CD14-positive monocyte (primary cell): Measurements from ENCODE around the gene DEGS2. TPM values are rescaled to one million over a fixed set of nuclear protein-coding genes. Genes with fewer than 3 reads are reported as not detected.

Experiments used
- DNase-seq, 3 donors: peaks; one replicate each; pipeline ENCODE4 v3.0.0-alpha.2; 2011 to 2022
- H2AFZ ChIP-seq: 2 replicates; pipeline ENCODE4 v1.6.0; 2012; ENCODE audit warnings: mild to moderate bottlenecking, low read depth, low read length, inconsistent platforms; ENCODE audit not compliant: insufficient read depth, poor library complexity, severe bottlenecking
- H3K27ac ChIP-seq, 2 donors: 1 replicate in 1 of 2; 2 replicates in 1 of 2; pipeline ENCODE4 v1.5.1; 2012 to 2013; ENCODE audit warnings: low read length in 2 of 2, control low read depth in 1 of 2, inconsistent platforms in 1 of 2, low read depth in 1 of 2, mild to moderate bottlenecking in 1 of 2
- H3K27me3 ChIP-seq, 2 donors: one replicate each; pipeline versions ENCODE4 v1.6.0 to v1.6.1; 2011 to 2013; ENCODE audit warnings: low read length in 2 of 2; ENCODE audit not compliant: control insufficient read depth in 2 of 2, insufficient read depth in 2 of 2
- H3K36me3 ChIP-seq, 2 donors: replicated peaks in 1 of 2; 1 replicate in 1 of 2; 2 replicates in 1 of 2; pipeline versions ENCODE4 v1.5.1 to v1.6.1; 2012 to 2013; ENCODE audit warnings: low read length in 2 of 2, control low read depth in 1 of 2, inconsistent platforms in 1 of 2, mild to moderate bottlenecking in 1 of 2; ENCODE audit not compliant: insufficient read depth in 2 of 2, control insufficient read depth in 1 of 2
- H3K4me1 ChIP-seq, 2 donors: 1 replicate in 1 of 2; 2 replicates in 1 of 2; pipeline versions ENCODE4 v1.5.1 to v1.6.1; 2012 to 2013; ENCODE audit warnings: low read length in 2 of 2, control low read depth in 1 of 2, inconsistent platforms in 1 of 2, mild to moderate bottlenecking in 1 of 2, moderate library complexity in 1 of 2; ENCODE audit not compliant: insufficient read depth in 2 of 2, control insufficient read depth in 1 of 2
- H3K4me2 ChIP-seq: replicated peaks from 2 replicates; pipeline ENCODE3; 2012; ENCODE audit warnings: low read length, moderate library complexity, mild to moderate bottlenecking; ENCODE audit not compliant: poor library complexity, severe bottlenecking; ENCODE audit errors: extremely low read depth
- H3K4me3 ChIP-seq, 3 experiments: fragments of 200-600 bp in 1 of 3; sonication (generic) in 1 of 3; replicated peaks in 1 of 3; 1 replicate in 2 of 3; 2 replicates in 1 of 3; pipeline ENCODE4 v1.5.1; 2011 to 2013; ENCODE audit warnings: low read length in 3 of 3, mild to moderate bottlenecking in 3 of 3, control low read depth in 2 of 3, low read depth in 2 of 3, inconsistent platforms in 1 of 3, moderate library complexity in 1 of 3
- H3K79me2 ChIP-seq: 2 replicates; pipeline ENCODE4 v1.6.0; 2012; ENCODE audit warnings: mild to moderate bottlenecking, control low read depth, inconsistent platforms, low read length, moderate library complexity; ENCODE audit not compliant: insufficient read depth
- H3K9ac ChIP-seq: 2 replicates; pipeline ENCODE4 v1.6.0; 2017; ENCODE audit warnings: low read length, mild to moderate bottlenecking; ENCODE audit not compliant: insufficient read depth, poor library complexity, severe bottlenecking
- H3K9me3 ChIP-seq, 2 donors: replicated peaks in 1 of 2; 1 replicate in 1 of 2; 2 replicates in 1 of 2; pipeline versions ENCODE4 v1.5.1 to v1.6.1; 2012 to 2013; ENCODE audit warnings: low read length in 2 of 2, control low read depth in 1 of 2; ENCODE audit not compliant: control insufficient read depth in 1 of 2, insufficient read depth in 1 of 2
- H4K20me1 ChIP-seq: 2 replicates; pipeline ENCODE4 v1.6.0; 2012; ENCODE audit warnings: mild to moderate bottlenecking, low read length, control low read depth, moderate library complexity; ENCODE audit not compliant: insufficient read depth
- H3K27ac Mint-ChIP-seq, 7 donors: one replicate each; pipeline ENCODE4 v1.8.0; 2020; ENCODE audit warnings: mild to moderate bottlenecking in 7 of 7, mixed read lengths in 7 of 7, moderate library complexity in 6 of 7, inconsistent platforms in 2 of 7
- H3K27me3 Mint-ChIP-seq, 3 donors: one replicate each; pipeline ENCODE4 v1.8.0; 2021 to 2022; ENCODE audit warnings: low read depth in 3 of 3, mild to moderate bottlenecking in 3 of 3, mixed read lengths in 3 of 3, moderate library complexity in 3 of 3, inconsistent platforms in 1 of 3
- H3K36me3 Mint-ChIP-seq, 2 donors: one replicate each; pipeline ENCODE4 v1.8.0; 2020; ENCODE audit warnings: mixed read lengths in 2 of 2, inconsistent platforms in 1 of 2, mild to moderate bottlenecking in 1 of 2
- H3K4me1 Mint-ChIP-seq: one replicate; pipeline ENCODE4 v1.8.0; 2020; ENCODE audit warnings: mild to moderate bottlenecking, mixed read lengths
- H3K4me3 Mint-ChIP-seq, 2 donors: one replicate each; pipeline ENCODE4 v1.8.0; 2020; ENCODE audit warnings: mild to moderate bottlenecking in 2 of 2, mixed read lengths in 2 of 2, moderate library complexity in 1 of 2
- H3K9me3 Mint-ChIP-seq, 7 donors: one replicate each; pipeline ENCODE4 v1.8.0; 2020 to 2022; ENCODE audit warnings: mixed read lengths in 7 of 7, mild to moderate bottlenecking in 6 of 7, moderate library complexity in 6 of 7, inconsistent platforms in 2 of 7
- CTCF ChIP-seq: fragments of 200-600 bp; IDR thresholded peaks from one replicate; pipeline ENCODE4 v1.8.0; 2022; ENCODE audit warnings: antibody characterized with exemption, mild to moderate bottlenecking
- WGBS: methylation state at CpG from one replicate; pipeline ENCODE4 v1.1.5; 2013; ENCODE audit warnings: missing lambda C conversion rate; ENCODE audit not compliant: insufficient coverage; 5-methylcytosine and 5-hydroxymethylcytosine counted together
- intact Hi-C, 2 donors: fragments of 100-400 bp; cut with micrococcal nuclease; formaldehyde crosslinking; loops; one replicate each; pipeline versions ENCODE4 v1.15.0 to v1.15.1; 2023
- polyA plus RNA-seq, 3 donors: library from polyadenylated mRNA; depleted of rRNA in 1 of 3; unstranded in 2 of 3; stranded (reverse) in 1 of 3; fragments of 300-500 nt in 2 of 3; fragments of >200 nt in 1 of 3; fragmentation: Illumina TruSeq in 2 of 3; gene quantifications; 1 replicate in 2 of 3; 2 replicates in 1 of 3; pipeline ENCODE4 v1.2.3, GENCODE V29; 2012 to 2021
- small RNA-seq: library from RNA; depleted of rRNA; stranded (forward); fragments of <200 nt; gene quantifications from one replicate; pipeline ENCODE3, GENCODE V24; 2012; ENCODE audit warnings: low read depth; ENCODE audit not compliant: insufficient read length

DEGS2 gene
- polyA plus RNA-seq, 3 donors = 0.07 to 0.36 TPM; not detected in 1

- no peak overlapping the region for H3K4me3 Mint-ChIP-seq
- H3K36me3 Mint-ChIP-seq = peaks cover 54 to 69% of the 10 kb centered on the region in 2 donors
- no peaks in the 10 kb centered on the region for H3K27me3 ChIP-seq
- TF ChIP-seq CTCF = no peak
- peaks cover 7% of the 10 kb centered on the region for H3K79me2 ChIP-seq
- WGBS = 88% methylated on average over 1 of the region's 3 CpGs
- intact Hi-C loops = no loop called here
- no peaks in the 10 kb centered on the region for H3K9me3 Mint-ChIP-seq
- peaks cover 53 to 84% of the 10 kb centered on the region in 2 donors for H3K36me3 ChIP-seq
- H3K4me3 ChIP-seq = no peak overlapping the region
- no peak for DNase-seq
- no peaks in the 10 kb centered on the region for H3K9me3 ChIP-seq
- H3K4me2 ChIP-seq = no peak overlapping the region
- H2AFZ ChIP-seq = no peak overlapping the region
- H3K4me1 ChIP-seq = no peaks in the 10 kb centered on the region
- H3K9ac ChIP-seq = no peak overlapping the region
- no peak overlapping the region for H3K27ac ChIP-seq
- H3K4me1 Mint-ChIP-seq = no peaks in the 10 kb centered on the region
- no peaks in the 10 kb centered on the region for H3K27me3 Mint-ChIP-seq
- H4K20me1 ChIP-seq = peaks cover 23% of the 10 kb centered on the region
- H3K27ac Mint-ChIP-seq = no peak overlapping the region
Measured at GRCh38 chr14:100096656-100097055, 62.8 kb downstream of the DEGS2 start.

Small RNA genes lying within 50 kb of the gene (small RNA-seq; reads per million reads assigned to genes)
- gene MIR151B = not detected
- gene MIR342 = 1,756 reads per million, percentile 99 among the genes with 10 or more reads in this experiment

Other genes starting within 250 kb of the DEGS2 start
- gene EVL, start 94.2 kb downstream of the DEGS2 start, polyA plus RNA-seq = 100 to 1,000 TPM in 1 of 3 donors, 1 to 10 TPM in 2; 3.2 to 131 (median 6.7) TPM
- 10 to 100 TPM; 13.3 to 35.2 (median 15.7) TPM for gene YY1, start 79.5 kb upstream of the DEGS2 start, polyA plus RNA-seq
- 100 to 1,000 TPM in 1 of 3 donors, 10 to 100 TPM in 2; 16.9 to 114 (median 33.3) TPM for gene SLC25A29, start 146.8 kb upstream of the DEGS2 start, polyA plus RNA-seq
- not detected for gene SLC25A47, start 163.7 kb upstream of the DEGS2 start, polyA plus RNA-seq
- 10 to 100 TPM in 2 of 3 donors, 1 to 10 TPM in 1; 6.5 to 12.8 (median 10.2) TPM for gene WDR25, start 216.8 kb upstream of the DEGS2 start, polyA plus RNA-seq